K562 (cell line): ENCODE results near the gene NXPH4. TPM values are rescaled to one million over a fixed set of nuclear protein-coding genes. Genes with fewer than 3 reads are reported as not detected.

Source experiments
- ARID1B ChIP-seq: fragments of 450-650 bp; IDR thresholded peaks from 2 replicates; pipeline ENCODE4 v1.6.1; 2016; ENCODE audit warnings: antibody characterized with exemption, mild to moderate bottlenecking, inconsistent platforms
- CBFA2T3 ChIP-seq: fragments of 450-650 bp; IDR thresholded peaks from 2 replicates; pipeline ENCODE4 v1.6.1; 2017
- CBX8 ChIP-seq: fragments of 200-600 bp; sonication (generic); IDR thresholded peaks from 2 replicates; pipeline ENCODE4 v1.6.1; 2012; ENCODE audit warnings: borderline replicate concordance, mixed run types, low read depth, mild to moderate bottlenecking, moderate library complexity, mixed read lengths, low read length, control low read depth, inconsistent platforms; ENCODE audit not compliant: poor library complexity, severe bottlenecking; ENCODE audit errors: extremely low read depth
- FOS ChIP-seq: IDR thresholded peaks from 3 replicates; pipeline ENCODE4 v1.6.1; 2011; ENCODE audit not compliant: insufficient read length; ENCODE audit errors: extremely low read depth
- JUN ChIP-seq, 2 experiments: sonication (generic) in 1 of 2; formaldehyde crosslinking in 1 of 2; IDR thresholded peaks; 2 replicates each; pipeline versions ENCODE4 v1.6.1 to v1.8.0; 2012 to 2022; ENCODE audit warnings: borderline replicate concordance in 2 of 2, mild to moderate bottlenecking in 2 of 2, improper control_type of control experiment in 1 of 2, low read depth in 1 of 2, low read length in 1 of 2, missing genetic modification reagents in 1 of 2
- KDM1A ChIP-seq, 2 experiments: fragments of 450-650 bp; IDR thresholded peaks; 2 replicates each; pipeline ENCODE4 v1.6.1; 2016; ENCODE audit warnings: mild to moderate bottlenecking in 2 of 2
- KLF1 ChIP-seq: fragments of 450-650 bp; IDR thresholded peaks from 2 replicates; pipeline ENCODE4 v1.6.1; 2016; ENCODE audit warnings: missing genetic modification characterization, missing compliant biosample characterization
- MTA2 ChIP-seq: fragments of 450-650 bp; IDR thresholded peaks from 2 replicates; pipeline ENCODE4 v1.6.1; 2016; ENCODE audit warnings: low read depth
- NCOR1 ChIP-seq: fragments of 450-650 bp; IDR thresholded peaks from 2 replicates; pipeline ENCODE4 v1.6.1; 2016; ENCODE audit warnings: mild to moderate bottlenecking, moderate library complexity
- NFIC ChIP-seq: fragments of 450-650 bp; IDR thresholded peaks from 2 replicates; pipeline ENCODE4 v1.6.1; 2017; ENCODE audit warnings: mild to moderate bottlenecking, inconsistent platforms
- PKNOX1 ChIP-seq: fragments of 450-650 bp; IDR thresholded peaks from 2 replicates; pipeline ENCODE4 v1.6.1; 2016
- RCOR1 ChIP-seq, 2 experiments: IDR thresholded peaks; 2 replicates each; pipeline ENCODE4 v1.6.1; 2012; ENCODE audit warnings: low read depth in 2 of 2, low read length in 2 of 2, borderline replicate concordance in 1 of 2, improper control_type of control experiment in 1 of 2
- ZNF551 ChIP-seq: fragments of 250-450 bp; sonication (Bioruptor Pico); IDR thresholded peaks from 2 replicates; pipeline ENCODE4 v1.5.0; 2021; ENCODE audit warnings: mild to moderate bottlenecking, moderate library complexity
- ZNF589 ChIP-seq: fragments of 200-800 bp; sonication (Bioruptor generic); IDR thresholded peaks from 2 replicates; pipeline ENCODE4 v1.6.1; 2016; ENCODE audit warnings: low read depth, missing genetic modification characterization, missing compliant biosample characterization
- polyA plus RNA-seq, 8 experiments: library from polyadenylated mRNA; depleted of rRNA in 4 of 8; stranded (reverse) in 5 of 8; unstranded in 3 of 8; fragments of >200 nt; fragmentation: Nextera tagmentation in 2 of 8; fragmentation: Illumina TruSeq in 1 of 8; extraction: Ambion mirVana in 2 of 8; extraction: Trizol in 1 of 8; gene quantifications; 2 replicates each; pipeline versions ENCODE4 v1.2.1 to v1.2.3, GENCODE V29; 2011 to 2014; ENCODE audit warnings: inconsistent platforms in 1 of 8, missing spikeins in 1 of 8
- total RNA-seq, 7 experiments: library from RNA; depleted of rRNA in 6 of 7; stranded (reverse); fragments of >200 nt in 6 of 7; fragmentation: Illumina TruSeq in 2 of 7; extraction: Trizol in 2 of 7; gene quantifications; 2 replicates each; pipeline versions ENCODE4 v1.2.1 to v1.2.3, GENCODE V29; 2011 to 2021; ENCODE audit warnings: low replicate concordance in 1 of 7
- TF ChIP-seq, protein P1 (sequence below): sonication (generic); formaldehyde crosslinking; IDR thresholded peaks from 2 replicates; pipeline ENCODE4 v1.5.0; 2020; ENCODE audit warnings: missing genetic modification reagents

NXPH4 gene
- total and polyA plus RNA-seq, 9 of the 15 experiments (the other 6 are each of a cell fraction or from before 2014, with no cell fraction given): 0.49 to 2.7 (median 1.1) TPM; not detected in 4

GRCh38 chr12:57272337-57273151, 56.0 kb downstream of the NXPH4 start (continued):
- TF ChIP-seq JUN (IDR thresholded peaks at IDR 0.05; ENCODE audit: borderline replicate concordance, low read depth, low read length) (no peak), JUN (CRISPR knock-in tag; IDR thresholded peaks at IDR 0.05; ENCODE audit: borderline replicate concordance) (no peak), KLF1 (tag) (no peak), RCOR1 (IDR thresholded peaks at IDR 0.05; ENCODE audit: borderline replicate concordance in 1 of 2, low read depth in 2 of 2, low read length in 2 of 2) (peak in 1 of 2 experiments; percentile 87; a peak in 1 of 4 replicates), NFIC (peak; percentile 45; the same call in 1 of the 2 replicates), ZNF589 (no peak), ARID1B (peak; percentile 77), KDM1A (IDR thresholded peaks at IDR 0.05) (peak; percentile 82 to 86), MTA2 (peak; percentile 30; the same call in 1 of the 2 replicates), CBX8 (no peak), NCOR1 (peak; percentile 31; the same call in 1 of the 2 replicates), FOS (no peak), CBFA2T3 (peak; percentile 86), ZNF551 (CRISPR knock-in tag) (no peak), PKNOX1 (peak; percentile 73; the same call in 1 of the 2 replicates)
- TF ChIP-seq, protein P1, sequence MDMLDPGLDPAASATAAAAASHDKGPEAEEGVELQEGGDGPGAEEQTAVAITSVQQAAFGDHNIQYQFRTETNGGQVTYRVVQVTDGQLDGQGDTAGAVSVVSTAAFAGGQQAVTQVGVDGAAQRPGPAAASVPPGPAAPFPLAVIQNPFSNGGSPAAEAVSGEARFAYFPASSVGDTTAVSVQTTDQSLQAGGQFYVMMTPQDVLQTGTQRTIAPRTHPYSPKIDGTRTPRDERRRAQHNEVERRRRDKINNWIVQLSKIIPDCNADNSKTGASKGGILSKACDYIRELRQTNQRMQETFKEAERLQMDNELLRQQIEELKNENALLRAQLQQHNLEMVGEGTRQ (CRISPR knock-in tag): no peak
- TF ChIP-seq, all 486 proteins: peak for 20
